T1000 (cell line): Measurements from ENCODE around the gene AKAP13.

Experiments used
- DNase-seq: peaks from one replicate; lab custom pipeline; 2025; ENCODE audit warnings: mixed read lengths; lab: John Stamatoyannopoulos, UW

Gene AKAP13

DNA sequence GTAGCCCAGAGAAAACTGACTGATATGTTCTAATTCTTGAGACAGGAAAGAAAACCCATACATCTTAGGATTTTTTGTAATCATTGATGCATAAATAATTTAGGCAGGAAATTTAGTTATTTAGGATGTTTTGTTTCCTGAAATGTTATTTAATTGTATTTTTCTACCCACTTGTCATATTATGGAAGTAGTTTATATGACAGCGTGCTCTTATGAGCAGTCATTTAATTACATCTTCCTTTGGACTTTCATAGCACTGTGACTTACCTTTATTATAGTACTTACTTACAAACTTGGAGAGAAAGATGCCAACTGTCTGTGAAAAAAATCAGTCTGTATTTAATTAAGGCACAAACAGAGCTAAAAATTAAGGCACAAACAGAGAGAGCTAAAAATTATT, 65.0 kb downstream of the AKAP13 start:
- DNase-seq, result no peak

DNA sequence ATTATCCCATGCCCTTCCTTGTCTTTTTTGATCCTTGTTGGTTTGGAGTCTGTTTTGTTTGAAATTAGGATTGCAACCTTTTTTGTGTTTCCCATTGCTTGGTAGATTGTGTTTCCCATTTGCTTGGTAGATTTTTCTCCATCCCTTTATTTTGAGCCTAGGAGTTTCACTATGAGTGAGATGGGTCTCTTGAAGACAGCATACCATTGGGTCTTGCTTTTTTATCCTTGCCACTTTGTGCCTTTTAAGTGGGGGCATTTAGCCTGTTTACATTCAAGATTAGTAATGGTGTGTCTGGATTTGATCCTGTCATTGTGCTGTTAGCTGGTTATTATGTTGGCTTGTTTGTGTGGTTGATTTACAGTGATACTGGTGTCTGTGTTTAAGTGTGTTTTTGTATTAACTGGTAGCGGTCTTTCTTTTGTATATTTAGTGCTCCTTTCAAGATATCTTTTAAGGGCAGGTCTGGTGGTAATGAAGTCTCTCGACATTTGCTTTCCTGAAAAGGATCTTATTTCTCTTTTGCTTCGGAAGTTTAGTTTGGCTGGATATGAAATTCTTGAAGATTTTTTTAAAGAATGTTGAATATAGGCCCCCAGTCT, 70.8 kb downstream of the AKAP13 start:
- no peak for DNase-seq

DNA sequence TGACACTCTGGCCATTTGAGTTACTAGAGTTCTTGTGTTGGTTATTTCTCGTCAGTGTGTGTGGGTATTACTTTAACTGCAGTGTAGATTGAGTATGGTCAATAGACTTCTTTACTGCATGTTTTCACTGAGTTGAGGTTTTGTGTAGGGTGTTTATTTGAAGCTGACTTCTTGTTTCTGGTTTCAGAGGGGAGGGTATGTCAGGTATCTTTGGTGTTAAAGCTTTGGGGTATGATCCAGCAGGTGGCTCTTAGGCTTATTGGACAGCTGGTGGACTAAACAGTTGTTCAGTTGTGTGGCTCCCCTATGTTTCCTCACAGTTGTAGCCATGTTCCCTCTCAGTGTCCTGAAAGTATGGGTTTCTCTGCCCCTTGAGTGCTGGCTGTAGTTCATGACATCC, 72.0 kb downstream of the AKAP13 start:
- no peak for DNase-seq

DNA sequence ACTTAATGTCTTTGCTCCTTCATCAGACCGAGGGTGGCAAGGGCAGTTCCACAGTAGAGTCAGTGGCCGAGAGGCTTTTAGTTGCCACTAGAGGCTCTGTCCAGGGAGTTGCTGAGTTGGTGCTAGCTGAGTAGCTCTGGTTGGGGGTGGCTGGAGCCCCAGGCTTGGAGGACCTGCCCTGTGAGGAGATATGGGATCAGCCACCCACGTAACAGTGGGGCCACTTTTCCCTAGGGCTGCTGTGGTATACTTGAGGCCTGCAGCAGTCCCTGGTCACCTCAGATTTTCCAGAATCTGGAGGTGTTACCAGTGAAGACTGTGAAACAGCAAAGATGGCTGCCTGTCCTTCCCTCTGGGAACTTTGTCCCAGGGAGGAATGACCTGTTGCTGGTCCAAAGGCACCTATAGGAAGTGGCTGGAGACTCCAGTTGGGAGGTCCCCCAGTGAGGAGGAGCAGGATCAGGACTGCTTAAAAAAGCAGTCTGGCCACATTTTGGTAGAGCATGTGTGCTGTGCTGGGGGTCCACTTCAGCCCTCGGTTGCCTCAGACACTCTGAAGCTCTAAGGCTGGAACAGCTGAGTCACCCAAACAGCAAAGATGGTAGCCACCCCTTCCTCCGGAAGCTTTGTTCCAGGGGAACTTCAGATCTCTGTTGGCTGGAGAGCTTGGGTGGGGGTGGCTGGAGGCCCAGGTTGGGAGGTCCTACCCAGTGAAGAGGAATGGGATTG, 72.9 kb downstream of the AKAP13 start:
- DNase-seq, result no peak

DNA sequence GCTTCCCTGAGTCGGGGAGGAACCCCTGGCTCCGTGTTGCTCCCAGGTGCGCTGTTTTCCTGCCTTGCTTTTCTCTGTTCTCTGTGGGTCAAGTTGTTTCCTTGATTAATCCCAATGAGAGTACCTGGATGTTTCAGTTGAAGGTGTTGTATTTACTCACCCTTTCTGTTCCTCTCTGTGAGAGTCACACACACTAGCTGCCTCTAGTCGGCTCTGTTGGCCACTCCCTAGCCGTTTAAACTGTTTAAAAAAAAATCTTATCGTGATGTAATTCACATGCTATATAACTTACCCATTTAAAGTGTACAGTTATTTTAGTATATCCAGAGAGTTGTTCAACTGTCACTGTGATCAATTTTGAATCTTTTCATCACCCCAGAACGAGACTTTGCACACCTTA, 74.0 kb downstream of the AKAP13 start:
- DNase-seq, result no peak

DNA sequence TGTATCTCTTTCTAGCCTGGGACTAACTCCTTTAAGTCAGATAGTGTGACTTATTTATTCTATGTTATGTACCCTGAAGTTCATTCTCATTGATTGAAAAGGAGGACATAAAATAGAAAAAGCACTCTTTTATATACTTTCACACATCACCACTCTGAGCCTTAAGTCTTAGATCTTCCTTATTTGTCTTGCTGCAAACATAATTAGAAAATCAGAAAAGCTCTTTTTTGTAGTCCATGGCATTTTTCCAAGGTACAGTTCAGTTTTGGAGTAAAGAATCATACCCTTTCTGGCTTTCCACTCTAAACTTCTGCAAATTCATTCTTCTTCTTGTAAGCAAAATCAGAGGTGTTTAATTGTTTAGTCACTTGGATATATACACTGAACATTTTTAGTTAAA, 75.5 kb downstream of the AKAP13 start:
- DNase-seq, result no peak

DNA sequence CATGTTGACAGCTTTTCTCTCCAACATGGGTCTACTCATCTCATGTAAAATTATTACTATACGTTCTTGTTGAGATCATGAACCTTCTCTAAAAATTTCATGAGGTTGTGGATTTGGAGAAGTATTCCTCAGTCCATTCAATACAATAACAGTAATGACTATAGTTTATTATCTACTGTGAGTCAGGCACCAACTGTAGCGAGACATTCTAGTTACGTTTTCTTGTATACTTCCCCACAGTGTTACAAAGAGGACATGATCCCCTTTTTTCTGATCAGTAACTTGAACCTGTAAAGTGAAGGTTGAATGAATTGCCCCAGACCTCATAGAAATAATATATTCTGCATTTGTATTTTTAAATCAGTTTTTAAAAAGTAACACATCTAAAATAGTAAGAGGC, 76.4 kb downstream of the AKAP13 start:
- DNase-seq, result no peak

DNA sequence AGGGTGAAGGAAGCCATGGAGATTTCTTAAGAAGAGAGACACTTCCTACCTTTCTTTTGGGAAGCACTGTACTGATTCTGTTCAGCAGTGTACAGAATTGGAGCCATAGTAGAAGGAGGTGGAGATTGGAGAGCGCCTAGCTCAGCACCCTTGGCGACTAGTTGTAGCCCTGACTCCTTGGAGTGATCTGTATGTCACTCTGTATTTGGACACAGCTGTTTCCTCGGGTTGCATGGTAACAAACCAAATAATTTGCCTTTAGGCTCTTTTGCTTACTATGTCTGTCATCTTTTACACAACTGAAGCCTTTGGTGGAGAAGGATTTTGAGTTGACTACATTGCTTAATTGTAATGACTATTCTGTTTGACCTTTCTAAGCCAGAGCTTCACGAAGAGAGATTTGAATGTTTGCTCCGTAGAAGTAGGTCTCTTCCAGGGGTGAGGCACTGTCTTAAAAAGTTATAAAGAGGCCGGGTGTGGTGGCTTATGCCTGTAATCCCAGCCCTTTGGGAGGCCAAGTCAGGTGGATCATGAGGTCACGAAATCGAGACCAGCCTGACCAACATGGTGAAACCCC, 77.1 kb downstream of the AKAP13 start:
- DNase-seq, result no peak

DNA sequence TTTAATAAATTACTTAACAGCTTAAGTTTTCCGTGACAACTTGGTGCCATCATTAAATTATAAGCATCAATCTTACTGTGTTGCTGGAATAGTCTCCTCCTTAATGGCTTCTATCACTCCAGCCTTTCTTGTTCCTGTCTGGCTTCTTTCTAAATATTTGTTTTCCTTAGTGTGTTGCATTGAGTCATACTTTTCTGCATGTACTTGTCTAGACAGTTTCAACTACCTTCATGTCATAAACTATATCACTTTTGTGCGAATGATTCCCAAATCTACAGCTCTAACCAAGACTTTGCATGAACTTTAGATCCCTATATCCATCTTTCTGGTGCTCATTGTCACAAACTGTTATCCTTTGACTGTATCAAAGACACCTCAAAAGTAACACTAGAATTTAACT, 78.4 kb downstream of the AKAP13 start:
- no peak for DNase-seq

DNA sequence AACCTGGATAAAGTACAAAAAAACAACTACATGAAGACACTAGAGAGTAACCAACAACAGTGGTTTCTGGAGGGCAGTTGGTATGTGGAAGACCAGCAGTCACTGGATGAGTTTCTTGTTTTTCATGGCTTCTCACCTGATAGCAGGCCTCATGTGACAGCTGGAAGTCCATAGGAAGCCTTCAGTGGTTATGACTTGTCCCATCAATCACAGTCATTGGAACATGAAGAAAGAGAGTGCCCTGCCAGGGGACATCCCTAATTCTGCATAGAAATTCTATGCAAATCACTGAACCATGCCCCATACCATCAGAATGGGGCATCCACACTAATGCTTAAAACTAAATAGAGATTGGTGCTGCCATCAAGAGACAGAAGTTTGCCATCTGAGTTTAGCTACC, 81.6 kb downstream of the AKAP13 start:
- no peak for DNase-seq

DNA sequence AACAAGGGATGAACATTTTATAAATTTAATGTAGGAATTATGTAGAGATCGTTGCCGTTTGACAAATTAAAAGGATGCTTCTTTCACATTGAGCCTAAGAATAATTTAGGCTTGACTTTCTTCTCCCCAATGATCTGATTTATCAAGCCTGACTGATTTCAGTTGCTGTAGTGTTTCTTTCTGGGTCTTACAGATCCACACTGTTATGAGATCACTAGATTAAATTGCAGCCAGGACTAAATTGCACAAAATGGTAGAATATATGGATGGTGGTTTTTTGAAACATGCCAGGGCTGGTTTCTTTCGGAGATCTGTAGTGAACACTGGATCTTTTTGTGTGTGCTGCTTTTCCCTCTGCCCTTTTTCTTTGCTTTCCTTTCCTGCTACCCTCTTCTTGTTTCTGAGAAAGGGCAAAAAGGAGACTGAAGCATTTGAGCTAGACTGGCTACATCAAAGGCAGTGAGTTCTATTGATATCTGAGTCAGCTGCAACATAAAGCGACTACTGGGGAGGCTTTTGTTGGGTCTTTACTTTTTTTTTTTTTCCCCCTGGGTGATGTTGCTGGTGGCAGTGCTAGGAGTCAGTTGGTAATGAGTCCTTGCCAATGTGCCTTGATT, 83.0 kb downstream of the AKAP13 start:
- DNase-seq, result no peak

DNA sequence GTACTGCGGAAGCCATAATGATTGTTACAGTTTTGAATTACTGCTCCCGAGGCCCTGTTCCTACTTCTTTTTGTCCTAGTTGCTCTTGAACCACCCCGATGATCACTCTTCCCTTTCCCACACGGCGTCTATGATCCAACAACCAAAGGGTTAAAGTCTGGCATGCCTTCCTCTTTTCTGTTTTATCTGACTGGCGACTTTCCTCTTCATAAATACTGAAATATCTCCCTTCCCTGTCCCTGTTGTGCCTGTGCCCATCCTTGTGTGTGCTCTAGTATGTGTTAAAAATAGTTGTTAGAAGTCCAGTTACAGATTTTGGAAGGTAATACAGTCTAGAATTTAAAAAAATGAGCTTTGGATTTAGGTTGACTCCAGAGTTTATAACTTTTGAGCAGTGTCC, 83.6 kb downstream of the AKAP13 start:
- DNase-seq, result no peak

DNA sequence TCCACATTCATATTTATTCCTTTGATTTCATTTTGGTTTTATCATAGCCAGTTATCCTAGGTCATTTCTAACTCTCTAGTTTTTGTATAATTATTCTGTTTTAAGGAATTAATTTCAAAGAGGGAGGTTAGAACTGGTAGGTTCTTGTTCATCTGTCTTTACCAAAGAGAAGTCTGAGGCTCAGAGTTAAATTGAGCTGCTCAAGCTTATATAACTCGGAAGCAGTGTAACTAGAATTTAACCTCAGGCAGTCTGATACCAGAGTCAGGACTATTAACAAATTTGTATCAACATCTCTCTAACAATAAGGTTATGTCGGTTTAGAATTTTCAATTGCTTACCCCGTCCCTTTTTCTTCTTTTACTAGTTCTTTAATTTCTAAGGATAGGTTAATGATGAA, 84.1 kb downstream of the AKAP13 start:
- no peak for DNase-seq

DNA sequence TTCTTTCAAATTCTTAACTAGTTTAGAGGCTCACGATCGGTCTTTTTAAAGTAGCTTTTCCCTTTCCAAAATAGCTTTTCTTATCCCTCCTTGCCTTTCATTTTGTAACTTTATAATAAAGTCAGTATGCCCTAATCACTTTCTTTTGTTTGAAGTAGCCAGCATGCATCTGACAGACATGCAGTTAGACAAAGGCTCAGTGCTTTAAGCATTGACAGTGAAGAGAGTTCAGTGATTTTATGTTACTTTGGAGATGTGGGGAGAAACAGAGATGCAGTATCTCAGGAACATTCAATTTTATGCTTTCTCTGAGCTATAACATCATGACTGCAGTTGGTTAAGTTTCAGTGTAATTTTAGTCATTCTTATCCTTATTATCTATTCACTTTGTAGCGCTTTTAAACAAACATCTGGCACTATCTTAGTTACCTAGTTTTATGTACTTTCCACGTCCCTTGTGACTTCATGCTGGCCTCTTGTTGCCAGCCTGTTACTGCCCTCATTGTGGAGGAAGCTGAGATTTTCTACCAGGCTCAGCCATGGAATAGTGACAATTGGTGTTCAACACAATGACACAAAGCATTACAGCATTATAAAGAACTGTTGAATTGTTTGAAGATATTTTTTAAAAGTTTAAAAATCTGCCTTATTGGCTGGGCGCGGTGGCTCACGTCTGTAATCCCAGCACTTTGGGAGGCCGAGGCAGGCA, 90.3 kb downstream of the AKAP13 start:
- DNase-seq, result no peak

DNA sequence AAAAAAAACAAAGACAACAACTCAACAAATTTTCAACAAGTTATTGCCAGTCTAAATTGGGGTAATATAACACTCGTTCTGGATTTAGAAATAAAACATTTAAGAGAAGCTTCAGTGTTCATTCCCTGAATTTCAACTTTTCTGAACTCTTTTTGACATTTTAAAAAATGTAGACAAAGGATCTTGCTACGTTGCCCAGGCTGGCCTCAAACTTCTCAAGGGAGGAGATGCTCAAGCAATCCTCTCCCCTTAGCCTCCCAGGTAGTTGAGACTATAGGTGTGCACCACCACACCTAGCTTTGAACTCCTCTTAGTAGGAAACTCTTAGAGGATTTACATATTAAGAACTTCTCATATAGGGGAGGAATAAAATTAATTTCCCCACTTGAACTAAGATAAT, 91.9 kb downstream of the AKAP13 start:
- DNase-seq, result no peak

DNA sequence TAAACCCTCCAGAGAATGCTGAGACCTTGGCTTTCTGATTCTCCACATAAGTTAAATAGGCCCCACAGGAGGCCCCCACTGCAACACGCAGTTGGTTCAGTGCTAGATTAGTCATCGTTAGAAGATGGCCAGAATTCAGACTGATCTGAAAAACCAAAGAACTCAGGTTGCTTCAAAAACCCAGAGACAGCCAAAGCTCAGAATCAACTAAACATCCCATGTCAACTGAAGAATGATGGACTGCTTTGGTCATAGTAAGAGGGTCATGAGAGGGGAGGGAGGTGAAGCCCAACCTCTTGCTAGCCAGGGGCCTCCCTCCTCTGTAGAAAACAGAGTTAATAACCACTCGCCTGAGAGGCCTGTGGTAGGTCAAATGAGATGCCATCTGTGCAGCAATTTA, 93.1 kb downstream of the AKAP13 start:
- no peak for DNase-seq

DNA sequence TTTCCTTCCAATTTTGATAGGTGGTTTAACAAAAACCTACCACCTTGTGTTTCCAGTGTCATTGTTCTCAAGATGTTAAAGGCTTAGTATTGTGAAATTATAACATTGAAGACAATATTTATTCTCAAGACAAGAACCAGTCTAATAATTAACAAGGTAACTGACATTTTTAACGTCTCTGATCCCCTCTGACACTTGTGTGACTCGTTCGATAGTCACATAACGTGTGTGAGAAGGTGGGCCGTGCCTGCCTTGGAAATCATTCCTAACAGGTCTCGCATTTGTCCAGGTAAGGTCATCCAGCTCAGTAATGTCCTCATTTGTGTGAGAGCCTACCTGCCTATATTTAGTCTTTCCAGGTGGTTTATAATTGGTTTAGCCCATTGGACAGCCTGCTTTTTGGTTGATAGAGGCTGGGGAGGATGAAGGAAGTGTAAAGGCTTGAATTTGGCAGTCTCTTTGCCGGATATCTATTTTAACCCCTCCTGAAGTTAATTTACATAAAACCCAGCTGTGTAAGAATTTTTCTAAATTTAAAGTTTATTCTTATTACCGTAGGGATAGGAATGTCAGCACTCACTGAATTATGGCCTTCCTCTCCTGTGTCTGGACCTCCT, 94.4 kb downstream of the AKAP13 start:
- DNase-seq, result no peak

DNA sequence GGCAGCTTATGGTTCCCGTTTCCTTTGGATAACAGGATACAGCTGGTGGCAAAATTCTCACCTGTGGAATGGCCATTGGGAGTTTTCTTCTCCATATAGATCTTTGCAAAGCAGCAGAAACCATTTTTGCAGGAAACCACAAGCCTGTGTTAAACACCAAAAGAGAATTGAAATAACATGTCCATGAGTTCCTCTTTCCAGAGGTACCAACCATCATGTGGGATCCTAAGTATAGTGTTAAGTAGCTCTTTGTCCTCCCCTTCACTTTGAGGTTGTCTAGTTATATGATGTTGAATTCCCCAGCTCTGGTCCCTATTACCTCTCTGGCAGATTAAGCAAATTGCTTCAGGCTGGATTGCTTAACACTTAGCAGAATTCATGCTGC, 94.9 kb downstream of the AKAP13 start:
- no peak for DNase-seq

DNA sequence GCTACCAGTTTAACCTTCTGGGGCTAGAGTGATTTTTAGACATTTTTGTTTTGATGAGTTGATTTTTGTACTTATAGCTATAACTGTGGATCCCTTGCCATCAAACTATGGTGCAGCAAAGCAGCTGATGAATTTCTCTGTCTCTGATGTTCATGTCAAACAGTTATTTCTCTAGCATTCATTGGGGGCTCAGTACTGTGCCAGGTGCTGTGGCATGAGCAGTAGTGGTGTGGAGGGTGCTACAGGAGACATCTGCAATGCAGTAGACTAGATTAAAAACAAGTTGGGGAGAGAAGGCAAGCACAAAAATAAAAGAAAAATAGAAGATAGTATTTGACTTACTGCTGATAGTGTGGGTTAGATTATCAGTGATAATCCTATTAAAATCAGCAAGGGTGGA, 95.3 kb downstream of the AKAP13 start:
- no peak for DNase-seq

DNA sequence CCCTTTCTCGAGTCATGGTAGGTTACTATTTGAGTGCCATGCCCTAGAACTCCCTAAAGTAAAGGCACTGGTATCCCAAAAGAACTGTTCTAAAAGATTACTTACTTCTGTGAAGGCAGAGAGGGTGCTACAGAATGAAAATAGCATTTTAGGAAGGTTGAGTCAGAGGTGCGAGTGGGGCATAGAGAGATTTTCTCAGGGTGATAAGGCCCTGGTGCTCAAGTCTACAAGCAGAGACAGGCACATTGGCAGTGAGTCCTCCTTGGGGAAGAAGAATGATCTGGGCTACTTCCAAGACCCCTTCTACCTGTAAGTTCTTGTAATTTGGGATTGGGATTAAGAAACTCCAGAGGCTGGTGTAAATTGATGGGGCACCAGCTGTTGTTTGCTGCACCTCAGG, 96.7 kb downstream of the AKAP13 start:
- DNase-seq, result no peak

DNA sequence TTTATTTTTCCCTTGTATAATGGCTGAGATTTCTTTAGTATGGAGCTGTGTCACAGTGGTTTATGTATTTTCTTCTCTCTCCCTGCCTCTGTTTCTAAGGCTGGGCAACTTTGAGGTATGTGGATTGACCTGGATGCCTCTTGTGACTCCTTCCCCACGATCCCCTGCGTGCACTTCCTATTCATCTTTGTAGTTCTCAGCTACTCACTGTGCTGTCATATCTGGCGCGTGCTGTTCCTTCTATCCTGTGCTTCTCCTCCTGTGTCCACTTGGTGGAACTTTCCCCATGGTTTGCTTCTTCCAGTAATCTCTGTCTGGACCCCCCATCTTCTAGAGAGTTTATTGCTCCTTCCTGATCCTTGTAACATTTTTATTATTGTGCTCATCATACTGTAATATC, 97.3 kb downstream of the AKAP13 start:
- no peak for DNase-seq

DNA sequence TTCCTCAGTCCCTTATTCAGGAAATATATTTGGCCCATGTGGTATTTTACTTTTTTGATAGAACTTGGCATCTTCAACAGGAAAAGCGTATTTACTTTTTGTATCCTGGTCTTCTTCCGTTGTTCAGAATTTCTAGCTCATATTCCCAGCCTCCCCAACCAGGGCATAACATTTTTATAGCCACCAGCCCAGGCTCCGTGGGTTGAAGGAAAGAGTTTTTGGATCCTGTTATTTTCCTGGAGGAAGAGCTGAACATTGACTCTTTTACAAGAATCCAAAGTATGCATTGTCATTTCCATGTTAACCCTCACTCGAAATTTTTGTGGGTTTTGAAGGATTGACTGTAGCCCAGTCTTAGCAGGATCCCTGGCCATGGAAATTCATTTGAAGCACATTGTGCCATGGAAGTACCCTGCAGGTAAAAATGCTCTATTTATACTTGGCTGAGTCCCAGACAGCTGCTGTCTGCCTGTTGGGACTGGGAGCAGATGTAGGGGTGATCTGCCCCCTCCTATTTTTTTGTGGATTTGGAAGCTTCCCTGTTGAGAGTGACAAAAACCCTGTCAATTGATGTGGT, 98.8 kb downstream of the AKAP13 start:
- DNase-seq, result no peak
